NCI-H748 treated with DMSO at 0.1 percent for 48 hours (cell line): ENCODE data around the gene RPL36.
"Not testable (repeated sequence)": the region's sequence is repeated elsewhere in the genome, so short reads cannot be mapped to it uniquely, and the experiment has no call there.

ENCODE experiments used
- DNase-seq: peaks from one replicate; lab custom pipeline; 2025; lab: John Stamatoyannopoulos, UW

RPL36 gene

GRCh38 chr19:5706876-5707573 lies 16.9 kb downstream of the RPL36 start:
- no peak for DNase-seq

- no peak for DNase-seq
Observed at GRCh38 chr19:5707576-5708575, 17.8 kb downstream of the RPL36 start.

GRCh38 chr19:5711025-5711424 lies 20.9 kb downstream of the RPL36 start:
- no peak for DNase-seq

GRCh38 chr19:5711713-5712161 lies 21.6 kb downstream of the RPL36 start:
- no peak for DNase-seq

GRCh38 chr19:5713228-5713627 lies 23.1 kb downstream of the RPL36 start:
- no peak for DNase-seq

GRCh38 chr19:5714816-5715215 lies 24.7 kb downstream of the RPL36 start:
- no peak for DNase-seq

- no peak for DNase-seq
Observed at GRCh38 chr19:5717215-5717935, 27.3 kb downstream of the RPL36 start.

GRCh38 chr19:5718037-5718578 lies 28.0 kb downstream of the RPL36 start:
- DNase-seq: no peak

GRCh38 chr19:5718579-5719273 lies 28.6 kb downstream of the RPL36 start:
- no peak for DNase-seq

GRCh38 chr19:5719274-5719960 lies 29.3 kb downstream of the RPL36 start:
- DNase-seq: no peak

GRCh38 chr19:5719961-5720790 lies 30.1 kb downstream of the RPL36 start, which contains the start of the genes CATSPERD and LONP1:
Gene CATSPERD, plus strand, starts transcription at chr19:5720637. Its CDS starts 101 bp downstream, at chr19:5720738.
Gene LONP1, minus strand, starts transcription at chr19:5720146. Its CDS starts 14 bp downstream, at chr19:5720132.
- DNase-seq: peak; percentile 89

GRCh38 chr19:5727453-5728050 lies 37.5 kb downstream of the RPL36 start:
- no peak for DNase-seq

GRCh38 chr19:5733172-5733571 lies 43.1 kb downstream of the RPL36 start:
- DNase-seq: not testable (repeated sequence)

- no peak for DNase-seq
Observed at GRCh38 chr19:5738423-5738822, 48.3 kb downstream of the RPL36 start.
